Liver (tissue), 3 donors: ENCODE measurements around the gene CCDC68.

Experiments used
- CTCF ChIP-seq: fragments of 150-350 bp; IDR thresholded peaks from 2 replicates; pipeline ENCODE4 v1.5.1; 2017; ENCODE audit warnings: improper control_type of control experiment, low read depth, low read length; ENCODE audit not compliant: missing input control
- EGR1 ChIP-seq, 2 donors: IDR thresholded peaks; 2 replicates each; pipeline ENCODE4 v1.6.1; 2016 to 2018; ENCODE audit warnings: antibody characterized with exemption in 2 of 2, low read depth in 2 of 2
- RAD21 ChIP-seq, 2 donors: IDR thresholded peaks; 2 replicates each; pipeline ENCODE4 v1.6.1; 2016; ENCODE audit warnings: antibody characterized with exemption in 2 of 2, mild to moderate bottlenecking in 2 of 2
- REST ChIP-seq: IDR thresholded peaks from 2 replicates; pipeline ENCODE4 v1.6.1; 2016; ENCODE audit warnings: antibody characterized with exemption, mild to moderate bottlenecking
- RXRA ChIP-seq, 2 donors: IDR thresholded peaks; 2 replicates each; pipeline ENCODE4 v1.6.1; 2017 to 2018; ENCODE audit warnings: antibody characterized with exemption in 2 of 2, mild to moderate bottlenecking in 1 of 2
- SP1 ChIP-seq: IDR thresholded peaks from 2 replicates; pipeline ENCODE4 v1.6.1; 2018; ENCODE audit warnings: antibody characterized with exemption, mild to moderate bottlenecking
- TAF1 ChIP-seq: conservative IDR thresholded peaks from 2 replicates; pipeline ENCODE4 v1.6.1; 2016; ENCODE audit warnings: antibody characterized with exemption, mild to moderate bottlenecking
- donor health status: healthy.
- donor health status: healthy.

DNA sequence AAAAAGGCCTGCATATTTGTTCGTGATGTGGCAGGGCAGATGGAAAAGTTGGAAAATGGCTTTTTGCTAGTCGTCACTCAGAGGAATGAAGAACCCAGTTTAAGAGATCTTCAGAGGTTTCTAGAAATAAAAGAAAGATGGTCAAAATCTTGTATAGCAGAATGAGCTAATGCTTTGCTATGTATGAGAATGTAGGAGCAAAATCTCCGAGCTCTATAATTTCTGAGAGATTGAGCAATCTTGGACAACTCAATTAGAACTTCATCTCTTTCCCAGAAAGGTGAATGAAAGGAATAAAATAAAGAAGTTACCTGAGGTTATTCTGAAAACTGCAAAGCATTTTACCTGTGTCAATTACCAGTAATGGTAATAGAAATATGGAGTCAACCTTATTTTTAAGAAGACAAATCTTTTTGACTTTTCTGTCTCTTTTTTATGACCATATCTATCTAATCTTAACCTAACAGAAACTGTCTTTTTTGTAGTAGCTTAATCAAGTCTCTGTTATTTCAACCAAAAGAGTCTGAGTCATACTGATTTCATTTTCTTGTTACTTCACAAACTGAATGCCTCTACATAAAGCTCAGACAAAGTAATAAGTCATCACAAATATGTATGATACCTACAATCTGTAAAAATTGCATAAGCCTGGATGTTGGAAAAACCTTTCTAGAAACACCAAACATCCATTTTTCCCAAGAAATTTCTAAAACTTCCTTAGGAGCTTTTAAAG is 32.5 kb downstream of the CCDC68 start:
- TF ChIP-seq RXRA (IDR thresholded peaks at IDR 0.05) (no peak), CTCF (no peak), TAF1 (no peak), REST (no peak), SP1 (no peak), EGR1 (IDR thresholded peaks at IDR 0.05; ENCODE audit: low read depth in 2 of 2) (no peak), RAD21 (IDR thresholded peaks at IDR 0.05) (no peak)
